ENCODE measurements around the gene TBC1D10A.

TBC1D10A gene

GRCh38 chr22:30325065-30325720, 1.5 kb downstream of the TBC1D10A start:
- WGBS (ENCODE audit: extremely low coverage, insufficient coverage, insufficient read length), result no CpG with 5 or more reads among the region's 5 CpGs
- peak overlapping the region; percentile 99 for H3K4me3 ChIP-seq (ENCODE audit: low read depth, low read length)
- H3K18ac ChIP-seq (ENCODE audit: low read length), result peak overlapping the region; percentile 80
- peaks cover 43% of the 10 kb centered on the region for H3K79me2 ChIP-seq (ENCODE audit: control insufficient read depth, insufficient read depth, low read length, poor library complexity)
- H4K91ac ChIP-seq (ENCODE audit: low read depth, low read length), result peak overlapping the region; percentile 74
- H3K27ac ChIP-seq (ENCODE audit: low read depth, low read length), result peak overlapping the region; percentile 21
- peaks cover 45% of the 10 kb centered on the region for H3K79me1 ChIP-seq (ENCODE audit: low read length)
- peak overlapping the region; percentile 83 for H3K14ac ChIP-seq (ENCODE audit: low read length)
- peak overlapping the region; percentile 52 for H4K8ac ChIP-seq (ENCODE audit: low read depth, low read length)
- DNase-seq, result peak; percentile 81 to 82
- H3K4me1 ChIP-seq (ENCODE audit: control insufficient read depth in 1 of 2, insufficient read depth in 2 of 2, low read length in 2 of 2), result peaks cover 36 to 46% of the 10 kb centered on the region in 2 experiments
- no peak overlapping the region for H4K12ac ChIP-seq (ENCODE audit: low read depth, low read length)
- H2BK5ac ChIP-seq (ENCODE audit: low read depth, low read length, poor library complexity), result peak overlapping the region; percentile 82
- peak overlapping the region; percentile 8 for H2BK120ac ChIP-seq (ENCODE audit: insufficient read depth, low read length, poor library complexity)
- no peak overlapping the region for H3K23ac ChIP-seq (ENCODE audit: low read length)
- H3K9ac ChIP-seq (ENCODE audit: low read length), result peak overlapping the region; percentile 65
- no peak overlapping the region for H2AFZ ChIP-seq (ENCODE audit: insufficient read depth, low read length, poor library complexity)
- H2AK5ac ChIP-seq (ENCODE audit: low read length), result peak overlapping the region; percentile 31
- H2BK12ac ChIP-seq (ENCODE audit: low read length), result peak overlapping the region; percentile 42
- no peaks in the 10 kb centered on the region for H3K9me3 ChIP-seq (ENCODE audit: insufficient read depth, low read depth, low read length)
- no peaks in the 10 kb centered on the region for H3K27me3 ChIP-seq (ENCODE audit: insufficient read depth, low read length)
- H3K4me2 ChIP-seq (ENCODE audit: low read length), result peak overlapping the region; percentile 73
- H3K36me3 ChIP-seq (ENCODE audit: control insufficient read depth in 1 of 2, insufficient read depth in 2 of 2, low read length in 2 of 2), result peaks cover 17 to 18% of the 10 kb centered on the region in 2 experiments
- H3K4ac ChIP-seq (ENCODE audit: low read depth, low read length), result peak overlapping the region; percentile 83

GRCh38 chr22:30324014-30324730, 2.6 kb downstream of the TBC1D10A start:
- no peak overlapping the region for H2AK5ac ChIP-seq (ENCODE audit: low read length)
- H3K79me1 ChIP-seq (ENCODE audit: low read length), result peaks cover 38% of the 10 kb centered on the region
- no peak overlapping the region for H3K23ac ChIP-seq (ENCODE audit: low read length)
- peak overlapping the region; percentile 68 for H3K4ac ChIP-seq (ENCODE audit: low read depth, low read length)
- H3K14ac ChIP-seq (ENCODE audit: low read length), result no peak overlapping the region
- no peak for DNase-seq
- H4K91ac ChIP-seq (ENCODE audit: low read depth, low read length), result no peak overlapping the region
- no peak overlapping the region for H2BK120ac ChIP-seq (ENCODE audit: insufficient read depth, low read length, poor library complexity)
- no peak overlapping the region for H3K27ac ChIP-seq (ENCODE audit: low read depth, low read length)
- H2BK5ac ChIP-seq (ENCODE audit: low read depth, low read length, poor library complexity), result no peak overlapping the region
- H3K36me3 ChIP-seq (ENCODE audit: control insufficient read depth in 1 of 2, insufficient read depth in 2 of 2, low read length in 2 of 2), result peaks cover 24 to 28% of the 10 kb centered on the region in 2 experiments
- H3K18ac ChIP-seq (ENCODE audit: low read length), result no peak overlapping the region
- H3K27me3 ChIP-seq (ENCODE audit: insufficient read depth, low read length), result no peaks in the 10 kb centered on the region
- H2BK12ac ChIP-seq (ENCODE audit: low read length), result no peak overlapping the region
- peaks cover 43 to 53% of the 10 kb centered on the region in 2 experiments for H3K4me1 ChIP-seq (ENCODE audit: control insufficient read depth in 1 of 2, insufficient read depth in 2 of 2, low read length in 2 of 2)
- no peak overlapping the region for H4K12ac ChIP-seq (ENCODE audit: low read depth, low read length)
- H4K8ac ChIP-seq (ENCODE audit: low read depth, low read length), result peak overlapping the region; percentile 43
- WGBS (ENCODE audit: extremely low coverage, insufficient coverage, insufficient read length), result no CpG with 5 or more reads among the region's 8 CpGs
- H2AFZ ChIP-seq (ENCODE audit: insufficient read depth, low read length, poor library complexity), result no peak overlapping the region
- H3K9ac ChIP-seq (ENCODE audit: low read length), result peak overlapping the region; percentile 54
- peak overlapping the region; percentile 73 for H3K4me2 ChIP-seq (ENCODE audit: low read length)
- no peaks in the 10 kb centered on the region for H3K9me3 ChIP-seq (ENCODE audit: insufficient read depth, low read depth, low read length)
- H3K79me2 ChIP-seq (ENCODE audit: control insufficient read depth, insufficient read depth, low read length, poor library complexity), result peaks cover 45% of the 10 kb centered on the region
- H3K4me3 ChIP-seq (ENCODE audit: low read depth, low read length), result no peak overlapping the region

- peak overlapping the region; percentile 61 for H3K4ac ChIP-seq (ENCODE audit: low read depth, low read length)
- H3K27ac ChIP-seq (ENCODE audit: low read depth, low read length), result no peak overlapping the region
- no peaks in the 10 kb centered on the region for H3K27me3 ChIP-seq (ENCODE audit: insufficient read depth, low read length)
- H2AFZ ChIP-seq (ENCODE audit: insufficient read depth, low read length, poor library complexity), result no peak overlapping the region
- no peak overlapping the region for H3K9ac ChIP-seq (ENCODE audit: low read length)
- no peak overlapping the region for H3K14ac ChIP-seq (ENCODE audit: low read length)
- no peak overlapping the region for H4K8ac ChIP-seq (ENCODE audit: low read depth, low read length)
- DNase-seq, result no peak
- no peak overlapping the region for H2BK120ac ChIP-seq (ENCODE audit: insufficient read depth, low read length, poor library complexity)
- WGBS (ENCODE audit: extremely low coverage, insufficient coverage, insufficient read length), result no CpG with 5 or more reads among the region's 3 CpGs
- H2BK5ac ChIP-seq (ENCODE audit: low read depth, low read length, poor library complexity), result no peak overlapping the region
- H4K91ac ChIP-seq (ENCODE audit: low read depth, low read length), result no peak overlapping the region
- peaks cover 30 to 35% of the 10 kb centered on the region in 2 experiments for H3K36me3 ChIP-seq (ENCODE audit: control insufficient read depth in 1 of 2, insufficient read depth in 2 of 2, low read length in 2 of 2)
- peaks cover 47% of the 10 kb centered on the region for H3K79me2 ChIP-seq (ENCODE audit: control insufficient read depth, insufficient read depth, low read length, poor library complexity)
- H4K12ac ChIP-seq (ENCODE audit: low read depth, low read length), result no peak overlapping the region
- H3K4me2 ChIP-seq (ENCODE audit: low read length), result no peak overlapping the region
- no peak overlapping the region for H3K23ac ChIP-seq (ENCODE audit: low read length)
- H3K4me1 ChIP-seq (ENCODE audit: control insufficient read depth in 1 of 2, insufficient read depth in 2 of 2, low read length in 2 of 2), result peaks cover 50 to 61% of the 10 kb centered on the region in 2 experiments
- H3K9me3 ChIP-seq (ENCODE audit: insufficient read depth, low read depth, low read length), result no peaks in the 10 kb centered on the region
- H2AK5ac ChIP-seq (ENCODE audit: low read length), result no peak overlapping the region
- H3K79me1 ChIP-seq (ENCODE audit: low read length), result peaks cover 35% of the 10 kb centered on the region
- H3K18ac ChIP-seq (ENCODE audit: low read length), result no peak overlapping the region
- no peak overlapping the region for H2BK12ac ChIP-seq (ENCODE audit: low read length)
- no peak overlapping the region for H3K4me3 ChIP-seq (ENCODE audit: low read depth, low read length)
Observed at GRCh38 chr22:30323246-30323645, 3.5 kb downstream of the TBC1D10A start.

GRCh38 chr22:30321461-30321860, 5.3 kb downstream of the TBC1D10A start:
- no peak overlapping the region for H2BK12ac ChIP-seq (ENCODE audit: low read length)
- no peak overlapping the region for H3K9ac ChIP-seq (ENCODE audit: low read length)
- no peak overlapping the region for H3K27ac ChIP-seq (ENCODE audit: low read depth, low read length)
- H3K36me3 ChIP-seq (ENCODE audit: control insufficient read depth in 1 of 2, insufficient read depth in 2 of 2, low read length in 2 of 2), result peaks cover 30 to 41% of the 10 kb centered on the region in 2 experiments
- peaks cover 23% of the 10 kb centered on the region for H3K79me1 ChIP-seq (ENCODE audit: low read length)
- H4K91ac ChIP-seq (ENCODE audit: low read depth, low read length), result no peak overlapping the region
- no peak for DNase-seq
- peaks cover 50 to 62% of the 10 kb centered on the region in 2 experiments for H3K4me1 ChIP-seq (ENCODE audit: control insufficient read depth in 1 of 2, insufficient read depth in 2 of 2, low read length in 2 of 2)
- no peaks in the 10 kb centered on the region for H3K27me3 ChIP-seq (ENCODE audit: insufficient read depth, low read length)
- H3K4me3 ChIP-seq (ENCODE audit: low read depth, low read length), result no peak overlapping the region
- no peak overlapping the region for H4K8ac ChIP-seq (ENCODE audit: low read depth, low read length)
- H2AK5ac ChIP-seq (ENCODE audit: low read length), result no peak overlapping the region
- no peak overlapping the region for H4K12ac ChIP-seq (ENCODE audit: low read depth, low read length)
- H3K4ac ChIP-seq (ENCODE audit: low read depth, low read length), result peak overlapping the region; percentile 68
- no peak overlapping the region for H2BK120ac ChIP-seq (ENCODE audit: insufficient read depth, low read length, poor library complexity)
- WGBS (ENCODE audit: extremely low coverage, insufficient coverage, insufficient read length), result no CpG with 5 or more reads among the region's 2 CpGs
- no peak overlapping the region for H3K23ac ChIP-seq (ENCODE audit: low read length)
- H2BK5ac ChIP-seq (ENCODE audit: low read depth, low read length, poor library complexity), result no peak overlapping the region
- H3K14ac ChIP-seq (ENCODE audit: low read length), result no peak overlapping the region
- H3K79me2 ChIP-seq (ENCODE audit: control insufficient read depth, insufficient read depth, low read length, poor library complexity), result peaks cover 45% of the 10 kb centered on the region
- peak overlapping the region; percentile 47 for H2AFZ ChIP-seq (ENCODE audit: insufficient read depth, low read length, poor library complexity)
- H3K9me3 ChIP-seq (ENCODE audit: insufficient read depth, low read depth, low read length), result no peaks in the 10 kb centered on the region
- H3K4me2 ChIP-seq (ENCODE audit: low read length), result no peak overlapping the region
- H3K18ac ChIP-seq (ENCODE audit: low read length), result no peak overlapping the region

All from trophoblast cell (in vitro differentiated cells and primary cell).